Measurements from ENCODE around the gene SLC35F1. TPM values are rescaled to one million over a fixed set of nuclear protein-coding genes. Genes with fewer than 3 reads are reported as not detected.

SLC35F1 gene
- total RNA-seq, 6 donors from 2014 or later: 0.11 to 0.15 (median 0.13) TPM; not detected in 3

- WGBS, 2 donors: 87 to 90% methylated on average over 5 of the region's 5 CpGs
- ATAC-seq (ENCODE audit: low FRiP score in 2 of 2): no peak
- no peak overlapping the region for H3K4me3 ChIP-seq
- TF ChIP-seq POLR2A (IDR thresholded peaks at IDR 0.05) (no peak), CTCF (IDR thresholded peaks at IDR 0.05) (no peak), EP300 (IDR thresholded peaks at IDR 0.05) (no peak), POLR2AphosphoS5 (IDR thresholded peaks at IDR 0.05) (no peak)
- no peaks in the 10 kb centered on the region for H3K27me3 ChIP-seq
- H3K27ac ChIP-seq: no peak overlapping the region
- no peak for DNase-seq
- H3K4me1 ChIP-seq: peaks cover 0 to 17% (median 7%) of the 10 kb centered on the region in 4 donors
- no peaks in the 10 kb centered on the region for H3K9me3 ChIP-seq
- H3K36me3 ChIP-seq: no peaks in the 10 kb centered on the region
Observed at GRCh38 chr6:118319894-118320649, 413.0 kb downstream of the SLC35F1 start.

- no peak overlapping the region for H3K4me3 ChIP-seq
- no peak for ATAC-seq (ENCODE audit: low FRiP score in 2 of 2)
- no peaks in the 10 kb centered on the region for H3K27me3 ChIP-seq
- H3K4me1 ChIP-seq: peaks cover 0 to 17% (median 7%) of the 10 kb centered on the region in 4 donors
- DNase-seq: no peak
- TF ChIP-seq POLR2AphosphoS5 (IDR thresholded peaks at IDR 0.05): no peak
- no peak for TF ChIP-seq EP300 (IDR thresholded peaks at IDR 0.05)
- no peak for TF ChIP-seq CTCF (IDR thresholded peaks at IDR 0.05)
- TF ChIP-seq POLR2A (IDR thresholded peaks at IDR 0.05): no peak
- H3K9me3 ChIP-seq: no peaks in the 10 kb centered on the region
- H3K36me3 ChIP-seq: no peaks in the 10 kb centered on the region
- H3K27ac ChIP-seq: no peak overlapping the region
- 59 to 69% methylated on average over 2 of the region's 2 CpGs for WGBS, 2 donors
Observed at GRCh38 chr6:118320652-118321051, 413.6 kb downstream of the SLC35F1 start.

GRCh38 chr6:118324116-118324515, 417.1 kb downstream of the SLC35F1 start:
- TF ChIP-seq POLR2AphosphoS5 (IDR thresholded peaks at IDR 0.05) (no peak), EP300 (IDR thresholded peaks at IDR 0.05) (no peak), POLR2A (IDR thresholded peaks at IDR 0.05) (no peak), CTCF (IDR thresholded peaks at IDR 0.05) (no peak)
- WGBS, 2 donors: 67 to 70% methylated on average over 5 of the region's 5 CpGs
- no peak overlapping the region for H3K4me3 ChIP-seq
- no peaks in the 10 kb centered on the region for H3K36me3 ChIP-seq
- H3K9me3 ChIP-seq: no peaks in the 10 kb centered on the region
- H3K4me1 ChIP-seq: peaks cover 0 to 6% (median 0%) of the 10 kb centered on the region in 4 donors
- no peak for DNase-seq
- H3K27me3 ChIP-seq: no peaks in the 10 kb centered on the region
- no peak overlapping the region for H3K27ac ChIP-seq
- no peak for ATAC-seq (ENCODE audit: low FRiP score in 2 of 2)

GRCh38 chr6:118325220-118325860, 418.3 kb downstream of the SLC35F1 start:
- 83 to 88% methylated on average over 10 of the region's 10 CpGs for WGBS, 2 donors
- no peak overlapping the region for H3K27ac ChIP-seq
- no peaks in the 10 kb centered on the region for H3K36me3 ChIP-seq
- DNase-seq (no peak), ATAC-seq (ENCODE audit: low FRiP score in 2 of 2) (no peak)
- H3K4me1 ChIP-seq: no peaks in the 10 kb centered on the region
- H3K27me3 ChIP-seq: no peaks in the 10 kb centered on the region
- no peaks in the 10 kb centered on the region for H3K9me3 ChIP-seq
- TF ChIP-seq CTCF (IDR thresholded peaks at IDR 0.05): no peak
- no peak for TF ChIP-seq EP300 (IDR thresholded peaks at IDR 0.05)
- no peak for TF ChIP-seq POLR2AphosphoS5 (IDR thresholded peaks at IDR 0.05)
- no peak for TF ChIP-seq POLR2A (IDR thresholded peaks at IDR 0.05)
- no peak overlapping the region for H3K4me3 ChIP-seq

Data from upper lobe of left lung (tissue), 6 donors.